Astrocyte of the spinal cord (primary cell): ENCODE results near the gene IQGAP2.

Source experiments
- DNase-seq: peaks from one replicate; pipeline ENCODE4 v3.0.0; 2011; ENCODE audit warnings: low read depth, low spot score
- H3K4me3 ChIP-seq: 2 replicates; pipeline ENCODE4 v1.5.1; 2011; ENCODE audit warnings: low read depth, mild to moderate bottlenecking, low read length, moderate library complexity
- CTCF ChIP-seq: IDR thresholded peaks from 2 replicates; pipeline ENCODE4 v1.5.1; 2012; ENCODE audit warnings: low read depth, mild to moderate bottlenecking, low read length, inconsistent platforms
- in situ Hi-C: cut with HindIII; loops from 2 replicates; pipeline ENCODE4 v1.10.0; 2017; ENCODE audit warnings: low sequenced_read_pairs

Gene IQGAP2

GRCh38 chr5:76576996-76577395, 173.9 kb downstream of the IQGAP2 start:
- no peak for TF ChIP-seq CTCF
- no peak for DNase-seq
- in situ Hi-C loops = no loop called here
- no peak overlapping the region for H3K4me3 ChIP-seq

GRCh38 chr5:76579166-76579937, 176.3 kb downstream of the IQGAP2 start:
- no peak for TF ChIP-seq CTCF
- H3K4me3 ChIP-seq = no peak overlapping the region
- in situ Hi-C loops = no loop called here
- no peak for DNase-seq

GRCh38 chr5:76580981-76581380, 177.9 kb downstream of the IQGAP2 start:
- H3K4me3 ChIP-seq = no peak overlapping the region
- no peak for DNase-seq
- in situ Hi-C loops = no loop called here
- TF ChIP-seq CTCF = no peak

GRCh38 chr5:76582230-76583162, 179.4 kb downstream of the IQGAP2 start:
- in situ Hi-C loops = no loop called here
- DNase-seq = peak; percentile 48
- no peak overlapping the region for H3K4me3 ChIP-seq
- TF ChIP-seq CTCF = no peak

GRCh38 chr5:76583163-76584047, 180.3 kb downstream of the IQGAP2 start:
- peak; percentile 56 for TF ChIP-seq CTCF
- peak; percentile 39 for DNase-seq
- H3K4me3 ChIP-seq = no peak overlapping the region
- in situ Hi-C loops = no loop called here

GRCh38 chr5:76585783-76586217, 182.7 kb downstream of the IQGAP2 start:
- no peak for DNase-seq

More at GRCh38 chr5:76585783-76586217, 182.7 kb downstream of the IQGAP2 start:
- H3K4me3 ChIP-seq = no peak overlapping the region
- in situ Hi-C loops = no loop called here
- no peak for TF ChIP-seq CTCF
